Activated naive CD8-positive, alpha-beta T cell treated with anti-CD3 and anti-CD28 coated beads for 36 hours (primary cell): ENCODE data around the gene SLC6A5. TPM values are rescaled to one million over a fixed set of nuclear protein-coding genes. Genes with fewer than 3 reads are reported as not detected.
A peak's percentile ranks its signal among the peaks of the same experiment; 100 is the strongest.
"Not testable (repeated sequence)": the region's sequence is repeated elsewhere in the genome, so short reads cannot be mapped to it uniquely, and the experiment has no call there.

Source experiments
- DNase-seq: peaks from one replicate; pipeline ENCODE4 v3.0.0; 2021
- H3K27ac Mint-ChIP-seq: one replicate; pipeline ENCODE4 v1.8.0; 2022; ENCODE audit warnings: mild to moderate bottlenecking, moderate library complexity, mixed read lengths
- H3K27me3 Mint-ChIP-seq: one replicate; pipeline ENCODE4 v1.8.0; 2022; ENCODE audit warnings: mild to moderate bottlenecking, mixed read lengths
- H3K36me3 Mint-ChIP-seq: one replicate; pipeline ENCODE4 v1.8.0; 2021; ENCODE audit warnings: mild to moderate bottlenecking, mixed read lengths
- H3K4me1 Mint-ChIP-seq: one replicate; pipeline ENCODE4 v1.8.0; 2021; ENCODE audit warnings: mixed read lengths
- H3K4me3 Mint-ChIP-seq: one replicate; pipeline ENCODE4 v1.8.0; 2022; ENCODE audit warnings: mild to moderate bottlenecking, moderate library complexity, mixed read lengths
- H3K9me3 Mint-ChIP-seq: one replicate; pipeline ENCODE4 v1.8.0; 2022; ENCODE audit warnings: mixed read lengths
- total RNA-seq, 2 experiments: library from RNA; stranded (reverse); gene quantifications; one replicate each; pipeline ENCODE4 v1.2.3, GENCODE V29; 2021

Gene SLC6A5
- total RNA-seq: not detected

- Mint-ChIP-seq H3K4me3 (no peak within 1 kb of the TSS), H3K27me3 (peaks cover 98% of the 10 kb centered on the region), H3K27ac (no peak within 1 kb of the TSS), H3K36me3 (peaks cover 4% of the 10 kb centered on the region), H3K4me1 (peaks cover 6% of the 10 kb centered on the region), H3K9me3 (peaks cover 5% of the 10 kb centered on the region)
- DNase-seq: peak; percentile 36
Observed at GRCh38 chr11:20599221-20600019, at the start of gene SLC6A5. Gene SLC6A5, plus strand, starts transcription at chr11:20599608. Its CDS starts 65 bp downstream, at chr11:20599673.

- Mint-ChIP-seq H3K9me3 (peaks cover under 1% of the 10 kb centered on the region), H3K4me3 (no peak overlapping the region), H3K27me3 (no peaks in the 10 kb centered on the region), H3K36me3 (no peaks in the 10 kb centered on the region), H3K4me1 (no peaks in the 10 kb centered on the region), H3K27ac (no peak overlapping the region)
- no peak for DNase-seq
Observed at GRCh38 chr11:20551096-20551495, 48.3 kb upstream of the SLC6A5 start.

- no peak for DNase-seq
- peaks cover 6% of the 10 kb centered on the region for H3K27me3 Mint-ChIP-seq
- peaks cover 6% of the 10 kb centered on the region for H3K9me3 Mint-ChIP-seq
- no peaks in the 10 kb centered on the region for H3K36me3 Mint-ChIP-seq
- no peaks in the 10 kb centered on the region for H3K4me1 Mint-ChIP-seq
- no peak overlapping the region for H3K4me3 Mint-ChIP-seq
- no peak overlapping the region for H3K27ac Mint-ChIP-seq
Observed at GRCh38 chr11:20555783-20556182, 43.6 kb upstream of the SLC6A5 start.

DNA sequence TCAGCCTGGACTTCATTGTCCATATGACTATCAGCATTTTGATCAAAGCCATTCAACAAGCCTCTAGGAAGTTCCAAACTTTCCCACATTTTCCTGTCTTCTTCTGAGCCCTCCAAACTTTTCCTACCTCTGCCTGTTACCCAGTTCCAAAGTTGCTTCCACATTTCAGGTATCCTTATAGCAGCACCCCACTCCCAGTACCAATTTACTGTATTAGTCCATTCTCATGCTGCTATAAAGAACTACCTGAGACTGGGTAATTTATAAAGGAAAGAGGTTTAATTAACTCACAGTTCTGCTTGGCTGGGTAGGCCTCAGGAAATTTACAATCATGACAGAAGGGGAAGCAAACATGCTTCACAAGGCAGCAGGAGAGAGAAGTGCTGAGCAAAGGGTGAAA, 43.0 kb upstream of the SLC6A5 start:
- H3K27ac Mint-ChIP-seq, DNase-seq, H3K36me3 Mint-ChIP-seq, H3K9me3 Mint-ChIP-seq, H3K27me3 Mint-ChIP-seq, H3K4me3 Mint-ChIP-seq, H3K4me1 Mint-ChIP-seq: not testable (repeated sequence)

DNA sequence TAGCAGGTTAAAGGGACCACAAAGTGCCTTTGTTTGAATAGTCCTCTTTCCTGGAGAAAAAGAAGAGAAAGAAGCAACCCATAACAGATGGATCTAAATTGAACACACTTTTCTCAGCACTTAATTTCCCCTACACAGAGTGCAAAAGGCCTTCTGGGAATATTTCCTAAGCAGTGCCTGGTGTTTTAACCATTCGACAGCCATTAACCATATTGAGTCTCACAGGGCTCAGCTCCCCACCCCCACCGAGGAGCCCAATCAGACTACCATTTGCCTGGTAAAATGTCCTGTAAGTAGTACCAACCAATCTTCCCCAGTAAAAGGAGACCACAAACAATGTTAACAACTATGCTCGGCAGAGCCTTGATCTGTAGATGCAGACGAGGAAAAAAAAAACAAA, 40.7 kb upstream of the SLC6A5 start:
- Mint-ChIP-seq H3K4me3 (no peak overlapping the region), H3K9me3 (peaks cover 6% of the 10 kb centered on the region), H3K27ac (no peak overlapping the region), H3K27me3 (peaks cover 6% of the 10 kb centered on the region), H3K36me3 (no peaks in the 10 kb centered on the region), H3K4me1 (no peaks in the 10 kb centered on the region)
- DNase-seq: no peak

GRCh38 chr11:20559523-20560300, 39.7 kb upstream of the SLC6A5 start:
- Mint-ChIP-seq H3K27me3 (peaks cover 6% of the 10 kb centered on the region), H3K9me3 (peaks cover 6% of the 10 kb centered on the region), H3K4me1 (no peaks in the 10 kb centered on the region), H3K27ac (no peak overlapping the region), H3K36me3 (no peaks in the 10 kb centered on the region), H3K4me3 (no peak overlapping the region)
- no peak for DNase-seq

- no peaks in the 10 kb centered on the region for H3K4me1 Mint-ChIP-seq
- DNase-seq: no peak
Observed at GRCh38 chr11:20561915-20562314, 37.5 kb upstream of the SLC6A5 start.

DNA sequence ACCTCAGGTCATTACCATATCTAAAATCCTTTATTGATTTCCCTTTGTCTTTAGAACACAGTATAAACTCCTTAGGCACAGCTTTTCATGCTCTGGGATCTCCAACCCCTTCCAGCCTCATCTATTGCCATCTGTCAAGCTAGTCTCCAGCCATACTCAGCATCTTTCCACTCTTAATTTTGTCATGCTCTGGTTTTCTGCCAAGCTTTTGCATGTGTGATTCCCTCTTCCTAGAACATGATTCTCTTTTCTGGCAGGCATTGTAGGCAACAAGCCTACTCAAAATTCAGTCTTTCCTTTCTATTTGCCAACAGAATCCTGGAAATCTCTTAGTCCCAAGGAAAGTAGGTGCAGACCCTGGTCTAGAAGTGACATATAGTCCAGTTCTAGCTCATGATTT, 35.5 kb upstream of the SLC6A5 start:
- no peaks in the 10 kb centered on the region for H3K36me3 Mint-ChIP-seq
- DNase-seq: no peak
- H3K27ac Mint-ChIP-seq: no peak overlapping the region
- no peaks in the 10 kb centered on the region for H3K9me3 Mint-ChIP-seq
- no peak overlapping the region for H3K4me3 Mint-ChIP-seq
- H3K4me1 Mint-ChIP-seq: no peaks in the 10 kb centered on the region
- peaks cover 4% of the 10 kb centered on the region for H3K27me3 Mint-ChIP-seq

More at GRCh38 chr11:20561915-20562314, 37.5 kb upstream of the SLC6A5 start:
- H3K27me3 Mint-ChIP-seq: peaks cover 6% of the 10 kb centered on the region
- no peaks in the 10 kb centered on the region for H3K36me3 Mint-ChIP-seq
- no peak overlapping the region for H3K27ac Mint-ChIP-seq
- no peak overlapping the region for H3K4me3 Mint-ChIP-seq
- H3K9me3 Mint-ChIP-seq: no peaks in the 10 kb centered on the region

DNA sequence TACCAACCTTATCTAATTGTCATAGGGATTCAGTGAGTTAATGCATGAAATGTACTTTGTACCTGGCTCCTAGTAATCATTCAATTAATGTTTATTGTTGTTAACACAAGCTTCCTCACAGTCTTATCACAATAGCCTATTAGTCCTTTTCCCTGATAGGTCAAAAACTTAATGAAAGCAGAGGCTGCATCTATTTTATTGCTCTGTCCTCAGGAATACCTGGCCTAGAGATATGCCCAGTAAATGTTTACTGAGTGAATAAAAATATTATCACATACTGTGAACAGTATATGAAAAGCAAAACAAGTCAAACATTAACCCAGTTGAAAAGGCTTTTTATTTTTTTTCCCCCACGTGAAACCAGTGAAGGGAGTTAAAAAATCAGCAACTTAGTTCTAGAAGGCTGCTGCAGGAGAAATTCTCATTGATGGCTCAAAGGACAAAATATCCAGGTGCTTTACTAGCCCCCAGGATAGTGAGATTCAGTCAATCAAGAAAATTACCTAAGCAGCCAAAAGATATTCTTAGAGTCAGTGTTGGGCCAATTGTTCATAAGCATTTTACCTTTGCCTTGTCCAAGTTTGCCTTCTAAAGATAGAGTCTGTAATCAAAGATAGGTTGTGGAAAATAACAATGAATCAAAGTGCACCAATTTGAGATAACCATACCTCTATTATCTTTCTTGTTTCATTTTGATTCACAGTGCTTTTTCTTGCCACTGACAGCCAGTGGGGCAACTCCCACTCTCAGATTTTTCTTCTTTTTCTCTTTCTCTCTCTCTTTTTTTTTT, 34.4 kb upstream of the SLC6A5 start:
- H3K36me3 Mint-ChIP-seq: no peaks in the 10 kb centered on the region

GRCh38 chr11:20566115-20566514, 33.3 kb upstream of the SLC6A5 start:
- H3K27ac Mint-ChIP-seq, DNase-seq, H3K4me3 Mint-ChIP-seq, H3K27me3 Mint-ChIP-seq, H3K9me3 Mint-ChIP-seq, H3K36me3 Mint-ChIP-seq, H3K4me1 Mint-ChIP-seq: not testable (repeated sequence)

More for the DNA sequence above, 34.4 kb upstream of the SLC6A5 start:
- H3K27me3 Mint-ChIP-seq: no peaks in the 10 kb centered on the region
- H3K4me1 Mint-ChIP-seq: no peaks in the 10 kb centered on the region
- no peak overlapping the region for H3K4me3 Mint-ChIP-seq
- no peak for DNase-seq
- no peak overlapping the region for H3K27ac Mint-ChIP-seq
- no peaks in the 10 kb centered on the region for H3K9me3 Mint-ChIP-seq

- Mint-ChIP-seq H3K4me1 (no peaks in the 10 kb centered on the region), H3K4me3 (no peak overlapping the region), H3K36me3 (no peaks in the 10 kb centered on the region), H3K27ac (no peak overlapping the region), H3K27me3 (no peaks in the 10 kb centered on the region), H3K9me3 (no peaks in the 10 kb centered on the region)
- DNase-seq: no peak
Observed at GRCh38 chr11:20566591-20567434, 32.6 kb upstream of the SLC6A5 start.

- not testable (repeated sequence) for H3K9me3 Mint-ChIP-seq, DNase-seq, H3K27me3 Mint-ChIP-seq, H3K4me3 Mint-ChIP-seq, H3K36me3 Mint-ChIP-seq, H3K27ac Mint-ChIP-seq, H3K4me1 Mint-ChIP-seq
Observed at GRCh38 chr11:20579725-20580124, 19.7 kb upstream of the SLC6A5 start.

DNA sequence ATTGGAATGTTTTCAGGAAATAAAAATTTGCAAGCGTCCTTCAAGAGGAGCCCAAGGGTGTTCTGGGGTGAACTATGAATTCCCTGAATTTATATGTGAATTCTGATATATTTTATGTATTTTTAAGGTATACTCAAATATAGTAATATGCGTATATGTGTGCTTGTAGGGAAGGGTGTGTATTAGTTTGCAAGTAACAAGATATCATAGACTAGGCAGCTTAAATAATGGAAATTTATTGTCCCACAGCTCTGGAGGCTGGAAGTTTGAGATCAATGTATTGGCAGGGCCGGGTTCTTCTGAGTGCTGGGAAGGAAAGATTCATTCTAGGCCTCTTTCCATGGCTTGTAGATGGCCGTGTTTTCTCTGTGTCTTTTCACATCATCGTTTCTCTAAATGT, 16.2 kb upstream of the SLC6A5 start:
- Mint-ChIP-seq H3K27me3 (peaks cover 3% of the 10 kb centered on the region), H3K4me3 (no peak overlapping the region), H3K27ac (no peak overlapping the region), H3K9me3 (no peaks in the 10 kb centered on the region), H3K4me1 (no peaks in the 10 kb centered on the region), H3K36me3 (no peaks in the 10 kb centered on the region)
- DNase-seq: no peak

GRCh38 chr11:20584093-20584774, 15.2 kb upstream of the SLC6A5 start:
- Mint-ChIP-seq H3K27ac (no peak overlapping the region), H3K9me3 (no peaks in the 10 kb centered on the region), H3K36me3 (no peaks in the 10 kb centered on the region)

More at GRCh38 chr11:20584093-20584774, 15.2 kb upstream of the SLC6A5 start:
- Mint-ChIP-seq H3K4me1 (no peaks in the 10 kb centered on the region), H3K4me3 (no peak overlapping the region), H3K27me3 (peaks cover 5% of the 10 kb centered on the region)
- DNase-seq: no peak
